B cell (primary cell): ENCODE data around the gene ITGB2. TPM values are rescaled to one million over a fixed set of nuclear protein-coding genes. Genes with fewer than 3 reads are reported as not detected.
A peak's percentile ranks its signal among the peaks of the same experiment; 100 is the strongest.

ENCODE experiments used
- ATAC-seq: fragments of 200-7000 bp; cut with Tn5 transposase; one replicate; pipeline ENCODE4 v1.10.0; 2021; ENCODE audit warnings: low read depth, mild to moderate bottlenecking, moderate number of reproducible peaks, moderate library complexity
- CTCF ChIA-PET: fragments of 350-600 bp; sonication (Branson Sonifier 250); formaldehyde crosslinking; loops from one replicate; lab custom pipeline; 2021; ENCODE audit warnings: antibody characterized with exemption, inconsistent platforms; lab: Charles Lee
- POLR2A ChIA-PET: fragments of 350-600 bp; sonication (Branson Sonifier 250); formaldehyde crosslinking; loops from one replicate; lab custom pipeline; 2021; ENCODE audit warnings: antibody characterized with exemption; lab: Charles Lee
- DNase-seq: peaks from one replicate; pipeline ENCODE4 v3.0.0; 2013
- H2AFZ ChIP-seq: 2 replicates; pipeline ENCODE4 v1.6.1; 2012; ENCODE audit warnings: mild to moderate bottlenecking, low read depth, low read length; ENCODE audit not compliant: insufficient read depth, poor library complexity, severe bottlenecking
- H3K27ac ChIP-seq, 2 donors: 1 replicate in 1 of 2; 2 replicates in 1 of 2; pipeline ENCODE4 v1.5.1; 2012 to 2013; ENCODE audit warnings: low read length in 2 of 2, mild to moderate bottlenecking in 2 of 2, moderate library complexity in 1 of 2
- H3K27me3 ChIP-seq, 4 experiments: fragments of 200-600 bp in 1 of 4; sonication (generic) in 1 of 4; replicated peaks in 1 of 4; 1 replicate in 2 of 4; 2 replicates in 2 of 4; pipeline versions ENCODE4 v1.6.1 to v1.7.0; 2013 to 2016; ENCODE audit warnings: low read length in 3 of 4, mild to moderate bottlenecking in 2 of 4, mixed read lengths in 1 of 4, moderate library complexity in 1 of 4; ENCODE audit not compliant: insufficient read depth in 4 of 4, control insufficient read depth in 3 of 4; ENCODE audit errors: control extremely low read depth in 1 of 4
- H3K36me3 ChIP-seq, 2 experiments: replicated peaks in 1 of 2; 1 replicate in 1 of 2; 2 replicates in 1 of 2; pipeline versions ENCODE4 v1.6.1 to v1.7.1; 2013; ENCODE audit warnings: low read length in 1 of 2; ENCODE audit not compliant: insufficient read depth in 2 of 2, control insufficient read depth in 1 of 2; ENCODE audit errors: control extremely low read depth in 1 of 2, extremely low read depth in 1 of 2
- H3K4me1 ChIP-seq, 2 donors: fragments of 200-600 bp in 1 of 2; sonication (generic) in 1 of 2; 1 replicate in 1 of 2; 2 replicates in 1 of 2; pipeline versions ENCODE4 v1.5.1 to v1.6.1; 2013 to 2017; ENCODE audit warnings: low read length in 2 of 2; ENCODE audit not compliant: control insufficient read depth in 2 of 2, insufficient read depth in 2 of 2
- H3K4me2 ChIP-seq: replicated peaks from 2 replicates; pipeline ENCODE3; 2012; ENCODE audit warnings: mild to moderate bottlenecking, low read depth, low read length; ENCODE audit not compliant: poor library complexity, severe bottlenecking
- H3K4me3 ChIP-seq, 5 experiments: fragments of 200-600 bp in 1 of 5; sonication (generic) in 1 of 5; 1 replicate in 3 of 5; 2 replicates in 2 of 5; pipeline versions ENCODE4 v1.5.1 to v1.7.0; 2011 to 2016; ENCODE audit warnings: low read length in 4 of 5, mild to moderate bottlenecking in 4 of 5, low read depth in 2 of 5, control low read depth in 1 of 5, moderate library complexity in 1 of 5; ENCODE audit not compliant: insufficient read depth in 1 of 5; ENCODE audit errors: control extremely low read depth in 1 of 5, extremely low read depth in 1 of 5
- H3K79me2 ChIP-seq: fragments of 200-600 bp; sonication (generic); one replicate; pipeline ENCODE4 v1.6.0; 2016; ENCODE audit warnings: low read length; ENCODE audit not compliant: control insufficient read depth, insufficient read depth
- H3K9ac ChIP-seq: fragments of 200-600 bp; sonication (generic); 2 replicates; pipeline ENCODE4 v1.6.1; 2017; ENCODE audit warnings: mild to moderate bottlenecking, low read length, moderate library complexity
- H3K9me3 ChIP-seq, 3 donors: one replicate each; pipeline versions ENCODE4 v1.6.1 to v1.7.1; 2013; ENCODE audit warnings: low read length in 2 of 3; ENCODE audit not compliant: control insufficient read depth in 2 of 3, insufficient read depth in 1 of 3; ENCODE audit errors: control extremely low read depth in 1 of 3
- H4K20me1 ChIP-seq: 2 replicates; pipeline ENCODE4 v1.6.0; 2012; ENCODE audit warnings: mild to moderate bottlenecking, low read length; ENCODE audit not compliant: insufficient read depth, control insufficient read depth, poor library complexity, severe bottlenecking
- H3K27ac Mint-ChIP-seq: one replicate; pipeline ENCODE4 v1.8.0; 2021; ENCODE audit warnings: mixed read lengths
- H3K27me3 Mint-ChIP-seq: one replicate; pipeline ENCODE4 v1.8.0; 2021; ENCODE audit warnings: mixed read lengths
- H3K4me1 Mint-ChIP-seq: one replicate; pipeline ENCODE4 v1.8.0; 2021; ENCODE audit warnings: mixed read lengths
- H3K4me3 Mint-ChIP-seq: one replicate; pipeline ENCODE4 v1.8.0; 2021; ENCODE audit warnings: mixed read lengths
- H3K9me3 Mint-ChIP-seq: one replicate; pipeline ENCODE4 v1.8.0; 2022; ENCODE audit warnings: mixed read lengths; ENCODE audit not compliant: insufficient read depth
- EZH2 ChIP-seq: IDR thresholded peaks from 2 replicates; pipeline ENCODE4 v1.6.1; 2012; ENCODE audit warnings: borderline replicate concordance, low read depth, mild to moderate bottlenecking, moderate library complexity, low read length; ENCODE audit not compliant: insufficient read depth, poor library complexity, severe bottlenecking
- WGBS: methylation state at CpG from one replicate; pipeline ENCODE4 v1.1.5; 2013; ENCODE audit warnings: missing lambda C conversion rate; ENCODE audit not compliant: insufficient coverage; 5-methylcytosine and 5-hydroxymethylcytosine counted together
- intact Hi-C: fragments of 100-400 bp; cut with micrococcal nuclease; formaldehyde crosslinking; loops from one replicate; pipeline ENCODE4 v1.10.0; 2022
- polyA plus RNA-seq: library from polyadenylated mRNA; depleted of rRNA; stranded (reverse); fragments of >200 nt; gene quantifications from 2 replicates; pipeline ENCODE4 v1.2.3, GENCODE V29; 2012
- total RNA-seq, 2 donors: library from RNA; stranded (reverse); fragments of 120-200 nt in 1 of 2; gene quantifications; 1 replicate in 1 of 2; 2 replicates in 1 of 2; pipeline versions ENCODE4 v1.2.3 to v1.2.4, GENCODE V29; 2013 to 2022
- TF ChIP-seq, protein P1 (sequence below): fragments of 200-600 bp; IDR thresholded peaks from one replicate; pipeline ENCODE4 v1.8.0; 2022; ENCODE audit warnings: antibody characterized with exemption, mild to moderate bottlenecking

The ITGB2 gene
- total and polyA plus RNA-seq, 2 donors (not counting 1 experiment from before 2014, with no cell fraction given), result 102 to 368 TPM

DNA sequence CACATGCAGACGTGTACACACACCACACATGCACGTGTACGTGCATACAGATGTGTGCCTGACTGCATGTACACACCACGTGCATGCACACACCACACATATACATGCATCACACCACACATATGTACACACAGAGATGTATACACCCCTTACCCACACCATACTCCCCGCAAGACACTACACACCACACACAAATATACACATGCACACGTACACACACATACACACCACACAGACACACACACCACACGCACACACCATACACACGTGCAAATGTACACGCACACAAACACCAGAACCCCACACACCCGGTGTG is 9.7 kb downstream of the ITGB2 start:
- CTCF ChIA-PET, result interaction anchor here (0.7 to 10.1 kb wide), 11 partner anchors 8 to 377 kb away, joined by 3 to 108 read pairs (median 4); partner anchors contain the start of genes ITGB2, POFUT2 and UBE2G2
- Mint-ChIP-seq H3K27me3 (no peaks in the 10 kb centered on the region), H3K9me3 (no peaks in the 10 kb centered on the region), H3K4me1 (peaks cover 76% of the 10 kb centered on the region), H3K4me3 (peak overlapping the region; percentile 41), H3K27ac (peak overlapping the region; percentile 68)
- Histone ChIP-seq H3K36me3 (peaks cover 0 to 34% of the 10 kb centered on the region in 2 experiments), H3K27me3 (no peaks in the 10 kb centered on the region), H3K9me3 (no peaks in the 10 kb centered on the region), H3K4me1 (peaks cover 73 to 84% of the 10 kb centered on the region in 2 donors), H3K4me3 (peak overlapping the region in 3 of 5 experiments; percentile 1 to 48 (median 32)), H3K27ac (peak overlapping the region; percentile 79 to 83), H3K79me2 (peaks cover 97% of the 10 kb centered on the region), H4K20me1 (peaks cover 37% of the 10 kb centered on the region), H3K4me2 (peak overlapping the region; percentile 80), H3K9ac (peak overlapping the region; percentile 45), H2AFZ (peak overlapping the region; percentile 57)
- POLR2A ChIA-PET, result interaction anchor here (3.5 kb wide), 1 partner anchor 20 kb away, joined by 13 read pairs; no protein-coding TSS in a partner anchor
- WGBS, result 46% methylated on average over 10 of the region's 10 CpGs
- intact Hi-C loops, result loop anchor here (2.0 kb wide), 2 partner anchors 18 to 20 kb away; no protein-coding TSS in a partner anchor
- TF ChIP-seq EZH2, result no peak
- TF ChIP-seq, protein P1, sequence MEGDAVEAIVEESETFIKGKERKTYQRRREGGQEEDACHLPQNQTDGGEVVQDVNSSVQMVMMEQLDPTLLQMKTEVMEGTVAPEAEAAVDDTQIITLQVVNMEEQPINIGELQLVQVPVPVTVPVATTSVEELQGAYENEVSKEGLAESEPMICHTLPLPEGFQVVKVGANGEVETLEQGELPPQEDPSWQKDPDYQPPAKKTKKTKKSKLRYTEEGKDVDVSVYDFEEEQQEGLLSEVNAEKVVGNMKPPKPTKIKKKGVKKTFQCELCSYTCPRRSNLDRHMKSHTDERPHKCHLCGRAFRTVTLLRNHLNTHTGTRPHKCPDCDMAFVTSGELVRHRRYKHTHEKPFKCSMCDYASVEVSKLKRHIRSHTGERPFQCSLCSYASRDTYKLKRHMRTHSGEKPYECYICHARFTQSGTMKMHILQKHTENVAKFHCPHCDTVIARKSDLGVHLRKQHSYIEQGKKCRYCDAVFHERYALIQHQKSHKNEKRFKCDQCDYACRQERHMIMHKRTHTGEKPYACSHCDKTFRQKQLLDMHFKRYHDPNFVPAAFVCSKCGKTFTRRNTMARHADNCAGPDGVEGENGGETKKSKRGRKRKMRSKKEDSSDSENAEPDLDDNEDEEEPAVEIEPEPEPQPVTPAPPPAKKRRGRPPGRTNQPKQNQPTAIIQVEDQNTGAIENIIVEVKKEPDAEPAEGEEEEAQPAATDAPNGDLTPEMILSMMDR, result no peak
- DNase-seq (no peak), ATAC-seq (no peak)

GRCh38 chr21:44910229-44911067 is 10.3 kb downstream of the ITGB2 start:
- Histone ChIP-seq H3K4me1 (peaks cover 71 to 80% of the 10 kb centered on the region in 2 donors), H3K4me3 (peak overlapping the region in 1 of 5 experiments; percentile 48), H3K4me2 (peak overlapping the region; percentile 80), H4K20me1 (peaks cover 42% of the 10 kb centered on the region), H3K9me3 (no peaks in the 10 kb centered on the region), H3K27ac (peak overlapping the region; percentile 23 to 83), H3K36me3 (peaks cover 0 to 35% of the 10 kb centered on the region in 2 experiments), H3K27me3 (no peaks in the 10 kb centered on the region), H3K9ac (no peak overlapping the region), H2AFZ (no peak overlapping the region), H3K79me2 (peaks cover 95% of the 10 kb centered on the region)
- Mint-ChIP-seq H3K4me3 (peak overlapping the region; percentile 41), H3K27ac (peak overlapping the region; percentile 74), H3K9me3 (no peaks in the 10 kb centered on the region), H3K27me3 (no peaks in the 10 kb centered on the region), H3K4me1 (peaks cover 73% of the 10 kb centered on the region)
- WGBS, result 73% methylated on average over 23 of the region's 27 CpGs
- DNase-seq (no peak), ATAC-seq (no peak)
- intact Hi-C loops, result loop anchor here (2.0 kb wide), 2 partner anchors 18 to 20 kb away; no protein-coding TSS in a partner anchor
- no peak for TF ChIP-seq EZH2
- TF ChIP-seq, protein P1, result no peak
- ChIA-PET CTCF (interaction anchor here (0.7 to 10.1 kb wide), 9 partner anchors 9 to 117 kb away, joined by 3 to 108 read pairs (median 4); partner anchors contain the start of genes ITGB2 and UBE2G2), POLR2A (interaction anchor here (0.6 to 3.5 kb wide), 2 partner anchors 21 to 119 kb away, joined by 5 to 13 read pairs; no protein-coding TSS in a partner anchor)
